Measurements from ENCODE around the gene PFDN2.

Gene PFDN2, protein sequence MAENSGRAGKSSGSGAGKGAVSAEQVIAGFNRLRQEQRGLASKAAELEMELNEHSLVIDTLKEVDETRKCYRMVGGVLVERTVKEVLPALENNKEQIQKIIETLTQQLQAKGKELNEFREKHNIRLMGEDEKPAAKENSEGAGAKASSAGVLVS

DNA sequence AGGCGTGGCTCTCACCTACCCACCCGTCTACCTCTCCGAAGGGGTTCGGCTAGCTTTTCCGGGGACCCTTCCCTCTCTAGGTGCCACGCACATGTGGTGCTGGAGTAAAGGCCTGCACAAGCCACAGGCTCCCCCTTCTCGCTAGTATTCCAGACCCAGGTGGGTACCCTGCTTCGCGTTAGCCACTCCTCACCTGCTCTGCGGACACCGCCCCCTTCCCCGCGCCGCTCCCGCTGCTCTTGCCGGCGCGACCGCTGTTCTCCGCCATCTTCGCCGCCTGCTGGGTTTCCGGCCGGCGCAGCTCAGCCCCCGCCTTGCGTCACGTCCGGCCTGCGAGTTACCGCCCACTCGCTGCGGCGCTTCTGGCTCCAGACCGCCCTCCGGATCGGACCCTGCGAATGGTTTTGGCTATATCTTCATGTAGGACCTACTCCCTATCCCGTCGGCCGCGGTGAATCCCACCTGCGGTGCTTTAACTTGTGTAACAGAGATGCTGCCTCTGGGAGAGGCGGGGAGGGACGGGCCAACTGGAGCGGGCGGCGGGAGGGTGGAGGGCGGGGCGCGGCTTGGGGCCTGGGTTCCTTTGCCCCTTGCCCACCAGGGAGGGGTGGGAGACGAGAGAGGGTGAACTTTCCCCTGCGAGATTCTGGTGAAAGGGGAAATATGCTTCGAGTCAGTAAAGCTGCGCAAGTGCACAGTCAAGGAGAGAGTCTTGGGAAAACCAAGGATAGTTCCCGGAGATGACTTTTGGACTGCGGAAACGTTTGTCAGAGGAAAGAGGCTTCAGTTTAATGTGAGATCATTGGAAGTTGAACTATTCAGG is at the start of gene PFDN2, which contains the start of gene NIT1:
Gene PFDN2, minus strand, starts transcription at position 279 of the 823 bp plus-strand sequence. Its CDS starts 11 bp downstream, at position 268.
Gene NIT1, plus strand, starts transcription at position 347 of the 823 bp plus-strand sequence. Its CDS starts 72 bp downstream, at position 419.
- DNase-seq, result peak; percentile 88

DNA sequence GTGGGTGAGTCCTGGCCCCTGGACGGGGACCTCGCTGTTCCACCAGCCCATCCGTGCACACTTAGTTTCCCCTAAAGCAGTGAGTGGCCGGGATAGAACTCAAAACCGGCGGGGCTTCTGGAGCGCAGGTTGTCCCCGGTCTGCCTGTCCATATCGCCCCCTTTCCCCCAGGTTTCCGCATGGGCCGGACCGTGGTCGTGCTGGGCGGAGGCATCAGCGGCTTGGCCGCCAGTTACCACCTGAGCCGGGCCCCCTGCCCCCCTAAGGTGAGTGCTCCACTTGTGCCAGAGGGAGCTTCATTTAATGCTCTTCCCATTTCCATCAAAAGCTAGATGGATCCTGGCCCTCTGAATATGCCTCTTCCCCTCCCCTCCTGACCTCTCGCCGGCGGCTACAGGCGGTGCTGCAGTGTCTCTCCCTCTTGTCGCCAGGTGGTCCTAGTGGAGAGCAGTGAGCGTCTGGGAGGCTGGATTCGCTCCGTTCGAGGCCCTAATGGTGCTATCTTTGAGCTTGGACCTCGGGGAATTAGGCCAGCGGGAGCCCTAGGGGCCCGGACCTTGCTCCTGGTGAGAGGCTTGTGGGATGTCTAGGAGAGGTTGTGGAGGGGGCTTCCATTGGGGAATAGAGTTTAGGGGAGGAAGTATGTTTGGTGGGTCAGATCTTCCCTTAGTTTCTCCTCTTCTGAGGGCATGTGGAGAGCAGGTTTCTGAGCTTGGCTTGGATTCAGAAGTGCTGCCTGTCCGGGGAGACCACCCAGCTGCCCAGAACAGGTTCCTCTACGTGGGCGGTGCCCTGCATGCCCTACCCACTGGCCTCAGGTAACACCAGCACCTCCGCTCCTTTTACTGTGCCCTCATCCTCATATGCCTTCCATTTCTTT is 49.1 kb upstream of the PFDN2 start:
- no peak for DNase-seq

DNA sequence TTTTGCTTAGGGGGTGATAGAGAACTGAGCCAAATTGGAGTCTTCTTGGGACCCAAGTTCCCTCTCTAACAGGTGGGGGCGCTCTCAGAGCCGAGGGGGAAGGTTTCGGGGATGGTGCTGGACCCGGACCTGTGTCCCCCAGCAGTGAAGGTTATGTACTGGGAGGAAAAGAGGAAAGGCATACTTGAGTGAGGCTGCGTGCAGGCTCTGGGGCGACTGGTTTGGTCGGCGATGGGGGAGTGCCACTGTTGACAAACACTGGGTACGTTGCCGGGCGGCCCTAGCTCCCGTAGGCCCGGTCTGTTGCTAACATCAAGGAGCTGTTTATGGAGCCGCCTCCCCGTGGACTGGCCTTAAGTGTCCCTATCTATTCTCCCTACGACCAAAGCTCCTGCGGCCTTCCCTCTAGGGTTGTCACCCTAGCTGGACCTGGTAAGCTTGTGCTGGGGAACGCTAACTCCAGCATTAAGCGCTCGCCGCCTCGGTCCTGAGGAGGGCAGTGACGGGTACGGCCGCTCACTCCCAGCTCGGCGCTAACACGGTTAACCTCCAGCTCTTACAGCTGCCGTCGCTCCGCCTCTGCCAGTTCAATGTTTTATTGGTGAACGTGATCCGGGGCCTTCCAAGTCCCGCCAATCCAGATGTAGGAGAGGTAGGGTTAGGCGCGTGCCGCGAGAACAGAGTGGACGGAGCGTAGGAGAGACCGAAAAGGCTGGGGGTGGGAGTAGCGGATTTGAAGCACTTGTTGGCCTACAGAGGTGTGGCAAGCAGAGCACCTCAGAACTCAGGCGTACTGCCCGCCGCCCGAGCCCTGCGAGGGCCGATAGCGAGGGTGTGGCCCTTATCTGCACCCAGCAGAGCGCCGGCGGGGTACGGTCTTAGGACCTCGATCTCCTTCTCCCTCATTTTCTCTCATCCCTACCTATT is 48.2 kb upstream of the PFDN2 start, which contains the start of gene PPOX:
Gene PPOX, plus strand, starts transcription at position 685 of the 927 bp plus-strand sequence. CDS start 422 bp downstream, outside the sequence.
- DNase-seq, result peak; percentile 97

DNA sequence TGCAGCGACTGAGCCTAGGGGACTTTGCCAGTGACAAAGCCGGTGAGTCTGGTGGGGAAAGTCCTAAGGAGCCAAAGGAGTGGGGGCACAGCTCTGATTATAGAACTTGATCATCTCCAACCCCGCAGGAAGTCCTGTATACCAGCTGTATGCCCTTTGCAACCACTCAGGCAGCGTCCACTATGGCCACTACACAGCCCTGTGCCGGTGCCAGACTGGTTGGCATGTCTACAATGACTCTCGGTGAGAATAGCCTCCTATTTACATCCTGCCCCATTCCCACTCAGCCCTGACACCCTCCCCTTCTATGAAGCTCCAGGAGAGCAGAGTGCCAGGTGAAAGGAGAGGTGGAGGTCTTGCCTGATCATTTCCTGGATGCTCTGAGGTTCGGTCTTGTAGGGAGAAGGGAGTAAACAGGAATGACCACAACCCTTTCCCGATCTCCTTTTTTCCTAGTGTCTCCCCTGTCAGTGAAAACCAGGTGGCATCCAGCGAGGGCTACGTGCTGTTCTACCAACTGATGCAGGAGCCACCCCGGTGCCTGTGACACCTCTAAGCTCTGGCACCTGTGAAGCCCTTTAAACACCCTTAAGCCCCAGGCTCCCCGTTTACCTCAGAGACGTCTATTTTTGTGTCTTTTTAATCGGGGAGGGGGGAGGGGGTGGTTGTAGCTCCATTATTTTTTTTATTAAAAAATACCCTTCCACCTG is 47.2 kb upstream of the PFDN2 start:
- no peak for DNase-seq

DNA sequence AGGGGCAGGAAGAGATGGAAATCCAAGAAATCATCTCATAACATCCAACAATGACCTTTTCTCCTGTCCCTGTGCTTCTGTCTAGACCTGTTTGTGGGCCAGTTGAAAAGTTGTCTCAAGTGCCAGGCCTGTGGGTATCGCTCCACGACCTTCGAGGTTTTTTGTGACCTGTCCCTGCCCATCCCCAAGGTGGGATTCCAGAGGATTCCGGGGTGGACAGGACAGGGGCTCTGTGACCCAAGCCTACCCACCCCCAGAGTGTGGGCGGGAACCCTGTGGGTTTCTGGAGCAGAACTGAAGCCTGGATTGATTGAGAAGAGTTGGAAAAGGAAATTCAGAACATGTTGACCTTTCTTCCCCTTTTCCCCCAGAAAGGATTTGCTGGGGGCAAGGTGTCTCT is 46.0 kb upstream of the PFDN2 start:
- DNase-seq, result no peak

DNA sequence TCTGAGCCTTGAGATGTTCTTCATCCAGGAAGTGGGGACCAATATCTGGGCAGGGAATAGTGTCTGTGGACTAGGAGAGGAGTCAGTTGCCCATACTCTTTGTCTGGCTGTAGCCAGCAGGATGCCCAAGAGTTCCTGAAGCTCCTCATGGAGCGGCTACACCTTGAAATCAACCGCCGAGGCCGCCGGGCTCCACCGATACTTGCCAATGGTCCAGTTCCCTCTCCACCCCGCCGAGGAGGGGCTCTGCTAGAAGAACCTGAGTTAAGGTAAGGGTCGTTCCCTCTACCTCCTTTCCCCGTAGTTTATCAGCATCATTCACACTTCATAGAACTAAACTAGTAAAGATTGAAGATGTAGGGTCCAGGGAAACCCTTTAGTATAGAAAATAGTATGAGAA is 45.0 kb upstream of the PFDN2 start:
- DNase-seq, result no peak

DNA sequence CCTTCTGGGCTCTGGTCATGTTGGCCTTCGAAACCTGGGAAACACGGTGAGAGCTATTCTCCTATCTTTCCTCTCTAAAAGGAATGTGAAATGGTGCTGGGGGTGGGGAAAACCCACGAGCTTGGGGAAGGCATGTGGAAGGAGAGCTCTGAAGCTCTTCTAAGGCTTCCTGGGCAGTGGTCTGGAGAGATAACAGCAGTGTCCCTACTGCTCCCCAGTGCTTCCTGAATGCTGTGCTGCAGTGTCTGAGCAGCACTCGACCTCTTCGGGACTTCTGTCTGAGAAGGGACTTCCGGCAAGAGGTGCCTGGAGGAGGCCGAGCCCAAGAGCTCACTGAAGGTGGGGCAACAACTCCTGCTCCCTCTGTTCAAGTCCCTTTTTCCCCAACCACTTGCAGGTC is 44.2 kb upstream of the PFDN2 start:
- DNase-seq, result no peak

DNA sequence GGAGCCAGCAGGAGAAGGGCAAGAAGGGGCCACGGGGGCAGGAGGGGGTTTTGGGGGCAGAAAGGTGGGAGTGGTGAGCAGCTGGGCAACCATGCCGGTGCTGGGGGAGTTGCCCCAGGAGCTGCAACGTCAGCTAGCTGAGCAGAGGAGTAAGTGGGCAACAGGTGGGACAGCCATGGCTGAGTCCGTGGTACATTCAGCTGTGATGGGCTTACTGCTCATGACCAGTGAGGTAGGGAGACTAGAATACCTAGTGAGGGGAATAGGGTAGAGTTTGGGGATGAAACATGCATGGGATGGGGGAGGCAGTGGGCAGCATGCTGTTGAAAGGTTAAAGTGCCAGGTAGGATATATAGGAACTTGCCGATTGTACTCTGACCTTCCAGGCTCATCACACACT is 43.8 kb upstream of the PFDN2 start:
- no peak for DNase-seq

DNA sequence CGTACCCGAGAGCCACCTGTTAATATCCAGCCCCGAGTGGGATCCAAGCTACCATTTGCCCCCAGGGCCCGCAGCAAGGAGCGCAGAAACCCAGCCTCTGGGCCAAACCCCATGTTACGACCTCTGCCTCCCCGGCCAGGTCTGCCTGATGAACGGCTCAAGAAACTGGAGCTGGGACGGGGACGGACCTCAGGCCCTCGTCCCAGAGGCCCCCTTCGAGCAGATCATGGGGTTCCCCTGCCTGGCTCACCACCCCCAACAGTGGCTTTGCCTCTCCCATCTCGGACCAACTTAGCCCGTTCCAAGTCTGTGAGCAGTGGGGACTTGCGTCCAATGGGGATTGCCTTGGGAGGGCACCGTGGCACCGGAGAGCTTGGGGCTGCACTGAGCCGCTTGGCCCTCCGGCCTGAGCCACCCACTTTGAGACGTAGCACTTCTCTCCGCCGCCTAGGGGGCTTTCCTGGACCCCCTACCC is 42.9 kb upstream of the PFDN2 start:
- DNase-seq, result no peak

DNA sequence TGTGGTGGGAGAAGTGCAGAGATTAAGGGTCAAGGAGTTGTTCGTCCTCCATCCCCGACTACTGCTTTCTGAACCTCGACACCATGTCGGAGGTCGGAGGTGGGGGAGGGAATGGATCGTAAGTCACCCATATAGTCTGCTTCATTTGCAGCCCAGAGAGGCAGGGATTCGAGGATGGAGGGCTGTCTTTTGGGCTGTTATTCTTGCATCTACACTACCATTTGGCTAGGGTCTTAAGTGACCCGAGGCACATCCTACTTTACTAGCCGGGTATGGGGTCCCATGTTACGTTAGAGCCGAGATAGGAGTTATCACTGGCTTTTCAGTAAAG is 42.0 kb upstream of the PFDN2 start:
- no peak for DNase-seq

DNA sequence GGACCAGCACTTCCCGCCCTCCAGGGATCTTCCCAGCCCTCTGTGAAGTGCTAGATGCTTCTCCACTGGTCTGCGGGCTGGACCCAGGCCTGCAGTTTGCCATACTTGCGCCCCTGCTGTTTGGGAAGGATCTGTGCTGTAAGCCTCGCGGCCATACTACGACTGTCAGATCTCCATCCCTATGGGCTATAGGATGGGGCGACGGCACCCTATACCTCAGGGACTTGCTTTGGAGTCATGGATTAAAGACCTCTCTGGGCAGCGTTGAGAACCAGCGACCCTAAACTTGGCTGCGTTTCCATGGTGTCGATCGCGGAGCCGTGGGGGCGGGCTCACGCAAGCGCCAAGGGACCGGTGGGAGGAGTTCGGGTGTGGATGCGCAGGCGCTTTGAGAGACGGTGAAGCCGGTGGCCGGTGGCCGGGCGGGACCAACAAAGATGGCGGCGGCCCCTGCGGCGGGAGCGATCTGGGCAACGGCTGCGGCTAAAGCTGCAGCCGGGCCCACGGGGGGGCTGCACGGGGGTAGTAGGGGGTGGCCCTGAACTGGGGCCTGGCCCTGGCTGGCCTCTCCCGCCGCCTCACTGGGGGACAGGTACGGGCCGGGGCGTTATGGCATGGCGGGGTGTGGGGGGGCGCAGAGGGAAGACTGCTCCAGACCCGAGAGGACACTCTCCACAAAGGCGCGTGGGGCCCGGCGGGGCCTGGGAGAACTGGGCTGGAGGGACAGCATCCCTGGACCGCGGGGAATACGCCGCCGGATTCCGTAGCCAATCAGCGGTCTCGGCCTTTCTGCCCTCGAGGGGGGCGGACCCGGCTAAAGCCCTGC is 41.5 kb upstream of the PFDN2 start, which contains the start of gene USP21:
Gene USP21, plus strand, starts transcription at position 414 of the 826 bp plus-strand sequence. CDS start 1,141 bp downstream, outside the sequence.
- peak; percentile 90 for DNase-seq

DNA sequence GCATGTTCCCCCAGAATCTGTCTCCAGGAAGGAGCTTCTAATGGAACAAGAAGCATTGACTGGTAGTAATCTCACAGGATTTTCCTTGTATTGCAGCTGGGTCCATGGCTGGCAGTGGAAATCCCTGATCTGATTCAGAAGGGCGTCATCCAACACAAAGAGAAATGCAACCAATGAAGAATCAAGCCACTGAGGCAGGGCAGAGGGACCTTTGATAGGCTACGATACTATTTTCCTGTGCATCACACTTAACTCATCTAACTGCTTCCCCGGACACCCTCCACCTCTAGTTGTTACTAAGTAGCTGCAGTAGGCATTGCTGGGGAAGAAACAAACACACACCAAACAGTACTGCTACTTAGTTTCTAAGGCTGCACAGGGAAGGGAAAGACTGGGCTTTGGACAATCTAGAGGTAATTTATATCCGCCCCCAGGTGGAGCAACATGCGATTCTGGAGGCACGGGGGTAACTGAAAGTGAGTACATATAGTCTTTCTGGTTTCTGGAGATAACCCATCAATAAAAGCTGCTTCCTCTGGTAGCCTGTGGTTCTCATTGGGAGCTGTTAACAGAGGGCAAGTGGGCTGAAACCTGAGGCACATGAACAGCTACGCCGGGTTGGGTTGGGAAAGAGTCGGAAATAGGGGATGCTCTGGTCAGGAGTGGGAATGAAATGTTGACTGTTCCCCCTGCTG is 40.6 kb upstream of the PFDN2 start:
- no peak for DNase-seq

DNA sequence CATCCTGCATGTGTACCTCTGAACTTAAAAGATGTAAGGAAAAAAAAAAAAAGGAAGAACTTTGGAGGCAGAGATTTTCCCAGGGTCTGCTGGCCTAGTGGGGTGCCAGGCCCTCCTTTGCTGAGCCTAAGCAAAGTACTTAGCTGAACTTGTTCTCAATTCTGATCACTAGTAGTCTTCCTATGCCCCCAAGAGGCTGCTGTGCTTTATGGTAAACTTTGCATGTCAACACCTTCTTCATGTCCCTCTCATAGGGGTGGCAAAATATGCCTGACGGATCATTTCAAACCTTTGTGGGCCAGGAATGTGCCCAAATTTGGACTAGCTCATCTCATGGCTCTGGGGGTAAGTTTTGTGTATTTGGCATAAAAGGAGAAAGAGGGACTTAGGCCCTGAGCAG is 40.0 kb upstream of the PFDN2 start:
- no peak for DNase-seq

DNA sequence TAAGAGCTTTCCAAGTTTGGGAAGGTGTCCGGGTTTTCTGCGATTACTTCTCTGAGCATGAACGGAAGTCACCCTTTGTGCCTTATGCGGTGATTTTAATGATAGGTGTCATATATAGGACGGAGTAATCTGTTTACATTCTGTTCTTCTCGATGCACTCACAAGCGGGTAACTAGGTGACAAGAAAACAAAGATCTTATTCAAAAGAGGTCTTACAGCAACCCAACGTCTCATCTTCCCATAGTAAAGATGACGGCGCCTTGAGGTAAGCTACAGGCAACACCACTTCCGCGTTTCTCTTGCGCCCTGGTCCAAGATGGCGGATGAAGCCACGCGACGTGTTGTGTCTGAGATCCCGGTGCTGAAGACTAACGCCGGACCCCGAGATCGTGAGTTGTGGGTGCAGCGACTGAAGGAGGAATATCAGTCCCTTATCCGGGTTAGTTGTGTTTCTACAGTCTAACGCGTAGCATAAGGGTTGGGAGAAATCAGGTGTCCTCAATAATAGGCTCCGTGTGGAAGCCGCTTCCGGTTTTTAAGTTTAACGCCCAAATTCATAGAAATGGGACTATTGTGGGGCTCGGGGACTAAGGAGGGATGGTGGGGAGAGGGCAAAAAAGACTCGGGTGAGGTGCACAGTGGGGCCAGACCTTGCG is 36.0 kb upstream of the PFDN2 start, which contains the start of gene UFC1:
Gene UFC1, plus strand, starts transcription at position 297 of the 656 bp plus-strand sequence. Its CDS starts 20 bp downstream, at position 317.
- peak; percentile 88 for DNase-seq

DNA sequence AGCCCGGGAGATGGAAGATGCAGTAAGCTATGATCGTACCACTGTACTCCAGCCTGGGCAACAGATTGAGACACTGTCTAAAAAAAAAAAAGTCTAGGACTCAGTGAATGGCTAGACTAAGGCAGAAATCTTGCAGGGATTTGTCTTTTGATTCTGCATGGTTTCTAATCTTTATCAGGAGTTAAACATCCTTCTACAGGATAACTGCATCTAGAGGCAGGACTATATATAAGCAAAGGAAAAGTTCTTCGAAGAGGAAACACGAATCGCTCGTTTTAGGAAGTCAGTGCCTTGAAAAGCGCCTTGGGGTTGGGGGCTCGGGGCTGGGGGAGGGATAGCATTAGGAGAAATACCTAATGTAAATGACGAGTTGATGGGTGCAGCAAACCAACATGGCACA is 35.3 kb upstream of the PFDN2 start:
- no peak for DNase-seq

DNA sequence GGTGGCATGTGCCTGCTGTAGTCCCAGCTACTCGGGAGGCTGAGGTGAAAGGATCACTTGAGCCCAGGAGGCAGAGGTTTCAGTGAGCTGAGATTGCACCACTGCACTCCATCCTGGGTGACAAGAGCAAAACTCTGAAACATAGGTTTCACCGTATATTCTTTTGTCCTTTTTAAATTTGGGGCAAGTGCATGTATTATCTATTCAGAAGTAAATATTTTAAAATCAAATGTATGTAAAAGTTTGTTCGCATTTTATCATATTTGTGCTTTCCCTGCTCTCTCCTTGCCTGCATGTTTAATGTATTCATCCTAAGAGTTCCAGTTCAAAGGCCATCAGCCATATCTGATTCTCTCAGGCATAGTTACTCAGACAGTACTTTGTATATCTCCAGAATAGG is 28.0 kb upstream of the PFDN2 start:
- no peak for DNase-seq

DNA sequence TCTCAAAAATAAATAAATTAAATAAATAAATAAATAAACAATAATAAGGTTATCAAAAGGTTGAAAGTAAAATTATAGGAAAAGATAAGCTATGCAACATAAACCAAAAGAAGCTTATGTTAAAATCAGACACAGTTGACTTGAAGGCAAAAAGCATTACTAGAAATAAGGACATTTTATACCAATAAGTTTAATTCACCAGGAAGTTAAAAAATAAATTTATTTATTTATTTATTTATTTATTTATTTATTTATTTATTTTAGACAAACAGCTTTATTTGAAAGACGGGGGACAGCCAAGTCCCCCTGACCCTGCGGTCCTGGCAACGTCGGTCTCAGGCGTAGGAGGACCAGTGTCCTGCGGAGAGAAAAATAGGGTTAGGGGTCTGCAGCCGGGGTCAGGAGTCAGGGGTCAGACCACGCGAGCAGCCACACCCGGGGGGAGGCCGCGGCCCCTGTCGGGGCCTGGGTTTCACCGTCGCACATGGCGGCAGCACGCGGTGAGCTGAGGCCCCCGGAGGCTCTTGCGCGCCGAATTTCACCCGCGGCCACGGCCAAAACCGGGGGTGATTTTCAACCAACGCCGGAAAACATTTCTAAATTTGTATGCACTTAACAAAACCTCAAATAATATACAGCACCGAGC is 23.0 kb upstream of the PFDN2 start:
- no peak for DNase-seq

DNA sequence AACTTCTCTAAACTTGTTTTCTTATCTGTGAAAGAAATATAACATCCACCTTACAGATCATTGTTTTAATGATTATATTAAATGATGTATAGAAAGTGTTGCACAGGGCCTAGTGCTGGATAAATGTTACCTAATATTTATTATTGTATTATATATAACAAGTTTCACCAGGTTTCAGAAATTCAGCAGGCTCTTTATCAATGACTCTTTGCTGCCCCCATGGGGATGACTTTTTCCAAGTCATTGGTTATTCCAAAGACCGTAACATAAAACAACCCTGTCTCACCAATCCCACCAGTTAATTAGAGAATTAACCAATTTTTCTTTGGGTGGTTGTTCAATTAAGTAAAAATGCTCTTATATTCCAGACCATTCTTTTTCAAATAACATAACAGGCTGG is 21.9 kb upstream of the PFDN2 start:
- peak; percentile 70 for DNase-seq

DNA sequence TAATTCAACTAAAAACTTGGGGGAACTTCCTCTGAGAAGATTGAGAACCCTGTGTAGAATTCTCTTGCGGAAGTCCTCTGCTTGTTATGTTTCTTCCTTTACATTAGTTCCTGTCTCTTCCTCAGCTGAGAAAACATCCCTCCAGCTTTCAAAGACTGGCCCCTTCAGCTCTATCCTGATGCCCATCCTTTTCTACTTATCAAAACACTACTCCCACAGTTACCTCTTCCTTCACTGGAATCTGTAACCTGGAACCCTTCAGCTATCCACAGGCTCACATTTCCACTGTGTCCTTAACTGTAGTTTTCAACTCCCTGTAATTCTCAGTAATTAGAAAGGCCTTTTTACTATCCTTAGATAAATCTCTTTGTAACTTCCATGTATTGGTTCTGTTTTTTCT is 20.6 kb upstream of the PFDN2 start:
- no peak for DNase-seq
